ENCODE results near the gene CRAMP1. TPM values are rescaled to one million over a fixed set of nuclear protein-coding genes. Genes with fewer than 3 reads are reported as not detected.

CRAMP1 gene
- total and polyA plus RNA-seq, 2 donors (not counting 3 experiments of a cell fraction or from before 2014, with no cell fraction given) = 21.5 to 30.8 TPM

DNA sequence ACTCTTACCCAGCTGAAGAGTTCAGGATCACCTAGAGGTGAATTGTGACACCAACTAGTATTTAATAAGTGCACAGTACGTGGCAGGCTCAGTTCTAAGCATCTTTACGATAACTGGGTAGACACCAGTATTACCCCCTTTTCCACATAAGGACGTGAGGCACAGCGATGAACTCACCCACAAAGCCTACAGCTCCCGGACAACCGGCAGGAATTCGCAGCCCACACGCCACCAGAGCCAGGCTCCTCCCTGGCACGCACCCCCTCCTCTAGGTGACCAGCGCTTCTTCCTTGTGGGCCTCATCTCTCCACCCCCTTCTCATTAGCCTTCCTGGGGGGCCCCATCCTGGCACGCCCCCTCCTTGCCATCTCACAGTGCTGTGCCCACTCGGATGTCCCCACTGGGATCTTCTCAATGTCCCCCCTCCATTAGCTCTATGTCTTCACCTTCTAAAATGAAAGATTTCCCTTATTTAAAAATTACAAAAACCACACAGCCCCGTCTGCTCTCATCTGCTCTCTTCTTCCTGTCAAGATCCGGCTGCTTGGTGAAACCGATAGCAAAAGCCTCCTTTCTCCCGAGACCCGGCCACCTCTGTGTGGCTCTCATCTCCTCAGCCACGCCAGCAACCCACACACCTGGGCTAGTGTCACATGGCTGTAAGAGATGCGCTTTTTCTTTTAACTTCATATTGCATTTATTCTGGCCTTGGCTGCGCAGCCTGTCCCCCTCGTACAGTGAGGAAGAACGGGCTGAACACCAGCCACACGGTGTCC lies 21.0 kb upstream of the CRAMP1 start:
- dilution Hi-C loops (cut with MboI; ENCODE audit: extremely low pct_ligation_motif_present, low sequenced_read_pairs) (no loop called here), intact Hi-C loops (cut with micrococcal nuclease) (no loop called here)
- no peak for TF ChIP-seq GATA2 (IDR thresholded peaks at IDR 0.05; ENCODE audit: insufficient read depth, insufficient read length, low read depth, low read length)
- TF ChIP-seq MAX (IDR thresholded peaks at IDR 0.05; ENCODE audit: insufficient read depth, insufficient read length) = no peak
- no peak for TF ChIP-seq POLR2AphosphoS5 (IDR thresholded peaks at IDR 0.05; ENCODE audit: insufficient read depth, low read depth, low read length)
- no peak for TF ChIP-seq FOS (IDR thresholded peaks at IDR 0.05; ENCODE audit: borderline replicate concordance, insufficient read depth, low read length)
- TF ChIP-seq JUN (IDR thresholded peaks at IDR 0.05; ENCODE audit: borderline replicate concordance, insufficient read depth, insufficient read length, low read depth) = no peak
- TF ChIP-seq MYC (IDR thresholded peaks at IDR 0.05; ENCODE audit: low read depth, low read length) = no peak
- no peaks in the 10 kb centered on the region for H3K27me3 ChIP-seq (ENCODE audit: control insufficient read depth in 2 of 2, insufficient read depth in 2 of 2, low read length in 2 of 2)
- POLR2A ChIA-PET = no interaction called here
- no peaks in the 10 kb centered on the region for H3K79me2 ChIP-seq (ENCODE audit: control insufficient read depth, insufficient read depth, low read length)
- DNase-seq (ENCODE audit: low read depth, low spot score) = no peak
- FAIRE-seq = no peak
- no peaks in the 10 kb centered on the region for H3K9me3 ChIP-seq (replicated peaks; ENCODE audit: control insufficient read depth, insufficient read depth, low read length)
- H3K4me2 ChIP-seq (ENCODE audit: insufficient read depth, low read length) = no peak overlapping the region
- H3K36me3 ChIP-seq (ENCODE audit: control insufficient read depth in 2 of 2, extremely low read depth in 1 of 2, insufficient read depth in 2 of 2, low read length in 2 of 2) = peaks cover 0 to 13% of the 10 kb centered on the region in 2 experiments
- H4K20me1 ChIP-seq (replicated peaks; ENCODE audit: control insufficient read depth, extremely low read depth, insufficient read depth, low read length) = no peaks in the 10 kb centered on the region
- H3K4me1 ChIP-seq (ENCODE audit: control insufficient read depth, extremely low read depth, insufficient read depth, low read length) = no peaks in the 10 kb centered on the region
- H3K27ac ChIP-seq (ENCODE audit: insufficient read depth, low read depth, low read length) = no peak overlapping the region
- no peak overlapping the region for H3K9ac ChIP-seq (replicated peaks; ENCODE audit: extremely low read depth, insufficient read depth, low read length)
- H3K4me3 ChIP-seq (replicated peaks in 1 of 3; ENCODE audit: insufficient read depth in 1 of 3, low read depth in 1 of 3, low read length in 3 of 3) = no peak overlapping the region
- H3K9me1 ChIP-seq (replicated peaks; ENCODE audit: control insufficient read depth, extremely low read depth, insufficient read depth, low read length) = no peaks in the 10 kb centered on the region
- H2AFZ ChIP-seq (ENCODE audit: low read depth, low read length) = no peak overlapping the region
- CTCF ChIA-PET = no interaction called here
- no TSS peak for BruUV-seq (replicated peaks)

GRCh38 chr16:1592446-1592845 lies 19.7 kb upstream of the CRAMP1 start:
- TF ChIP-seq JUN (IDR thresholded peaks at IDR 0.05; ENCODE audit: borderline replicate concordance, insufficient read depth, insufficient read length, low read depth) (no peak), MAX (IDR thresholded peaks at IDR 0.05; ENCODE audit: insufficient read depth, insufficient read length) (no peak), EZH2 (IDR thresholded peaks at IDR 0.05; ENCODE audit: borderline replicate concordance, low read depth, low read length, severe bottlenecking) (no peak), MYC (IDR thresholded peaks at IDR 0.05; ENCODE audit: low read depth, low read length) (no peak), POLR2A (IDR thresholded peaks at IDR 0.05; ENCODE audit: low read depth, low read length) (no peak), POLR2AphosphoS5 (IDR thresholded peaks at IDR 0.05; ENCODE audit: insufficient read depth, low read depth, low read length) (no peak), GATA2 (IDR thresholded peaks at IDR 0.05; ENCODE audit: insufficient read depth, insufficient read length, low read depth, low read length) (no peak), FOS (IDR thresholded peaks at IDR 0.05; ENCODE audit: borderline replicate concordance, insufficient read depth, low read length) (no peak)
- TF ChIP-seq, protein P1, sequence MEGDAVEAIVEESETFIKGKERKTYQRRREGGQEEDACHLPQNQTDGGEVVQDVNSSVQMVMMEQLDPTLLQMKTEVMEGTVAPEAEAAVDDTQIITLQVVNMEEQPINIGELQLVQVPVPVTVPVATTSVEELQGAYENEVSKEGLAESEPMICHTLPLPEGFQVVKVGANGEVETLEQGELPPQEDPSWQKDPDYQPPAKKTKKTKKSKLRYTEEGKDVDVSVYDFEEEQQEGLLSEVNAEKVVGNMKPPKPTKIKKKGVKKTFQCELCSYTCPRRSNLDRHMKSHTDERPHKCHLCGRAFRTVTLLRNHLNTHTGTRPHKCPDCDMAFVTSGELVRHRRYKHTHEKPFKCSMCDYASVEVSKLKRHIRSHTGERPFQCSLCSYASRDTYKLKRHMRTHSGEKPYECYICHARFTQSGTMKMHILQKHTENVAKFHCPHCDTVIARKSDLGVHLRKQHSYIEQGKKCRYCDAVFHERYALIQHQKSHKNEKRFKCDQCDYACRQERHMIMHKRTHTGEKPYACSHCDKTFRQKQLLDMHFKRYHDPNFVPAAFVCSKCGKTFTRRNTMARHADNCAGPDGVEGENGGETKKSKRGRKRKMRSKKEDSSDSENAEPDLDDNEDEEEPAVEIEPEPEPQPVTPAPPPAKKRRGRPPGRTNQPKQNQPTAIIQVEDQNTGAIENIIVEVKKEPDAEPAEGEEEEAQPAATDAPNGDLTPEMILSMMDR (IDR thresholded peaks at IDR 0.05; ENCODE audit: extremely low read depth in 1 of 2, insufficient read depth in 1 of 2, low read depth in 1 of 2, low read length in 2 of 2) = no peak
- POLR2A ChIA-PET = no interaction called here
- no peak for FAIRE-seq

More at GRCh38 chr16:1592446-1592845, 19.7 kb upstream of the CRAMP1 start:
- no peak for DNase-seq (ENCODE audit: low read depth, low spot score)
- no peaks in the 10 kb centered on the region for H3K79me2 ChIP-seq (ENCODE audit: control insufficient read depth, insufficient read depth, low read length)
- no peaks in the 10 kb centered on the region for H3K9me3 ChIP-seq (replicated peaks; ENCODE audit: control insufficient read depth, insufficient read depth, low read length)
- CTCF ChIA-PET = no interaction called here
- no peak overlapping the region for H3K27ac ChIP-seq (ENCODE audit: insufficient read depth, low read depth, low read length)
- H3K9me1 ChIP-seq (replicated peaks; ENCODE audit: control insufficient read depth, extremely low read depth, insufficient read depth, low read length) = no peaks in the 10 kb centered on the region
- BruUV-seq (replicated peaks) = no TSS peak
- H3K9ac ChIP-seq (replicated peaks; ENCODE audit: extremely low read depth, insufficient read depth, low read length) = no peak overlapping the region
- no peak overlapping the region for H3K4me3 ChIP-seq (replicated peaks in 1 of 3; ENCODE audit: insufficient read depth in 1 of 3, low read depth in 1 of 3, low read length in 3 of 3)
- no peak overlapping the region for H2AFZ ChIP-seq (ENCODE audit: low read depth, low read length)
- H3K4me1 ChIP-seq (ENCODE audit: control insufficient read depth, extremely low read depth, insufficient read depth, low read length) = no peaks in the 10 kb centered on the region
- H3K27me3 ChIP-seq (ENCODE audit: control insufficient read depth in 2 of 2, insufficient read depth in 2 of 2, low read length in 2 of 2) = no peaks in the 10 kb centered on the region
- H4K20me1 ChIP-seq (replicated peaks; ENCODE audit: control insufficient read depth, extremely low read depth, insufficient read depth, low read length) = no peaks in the 10 kb centered on the region
- H3K36me3 ChIP-seq (ENCODE audit: control insufficient read depth in 2 of 2, extremely low read depth in 1 of 2, insufficient read depth in 2 of 2, low read length in 2 of 2) = peaks cover 0 to 8% of the 10 kb centered on the region in 2 experiments
- H3K4me2 ChIP-seq (ENCODE audit: insufficient read depth, low read length) = no peak overlapping the region
- dilution Hi-C loops (cut with MboI; ENCODE audit: extremely low pct_ligation_motif_present, low sequenced_read_pairs) (no loop called here), intact Hi-C loops (cut with micrococcal nuclease) (no loop called here)
